ENCODE measurements around the gene ATP4B. TPM values are rescaled to one million over a fixed set of nuclear protein-coding genes. Genes with fewer than 3 reads are reported as not detected.

The ATP4B gene
- total and polyA plus RNA-seq, 2 donors (not counting 3 experiments of a cell fraction or from before 2014, with no cell fraction given), result 0.06 TPM; not detected in 1

DNA sequence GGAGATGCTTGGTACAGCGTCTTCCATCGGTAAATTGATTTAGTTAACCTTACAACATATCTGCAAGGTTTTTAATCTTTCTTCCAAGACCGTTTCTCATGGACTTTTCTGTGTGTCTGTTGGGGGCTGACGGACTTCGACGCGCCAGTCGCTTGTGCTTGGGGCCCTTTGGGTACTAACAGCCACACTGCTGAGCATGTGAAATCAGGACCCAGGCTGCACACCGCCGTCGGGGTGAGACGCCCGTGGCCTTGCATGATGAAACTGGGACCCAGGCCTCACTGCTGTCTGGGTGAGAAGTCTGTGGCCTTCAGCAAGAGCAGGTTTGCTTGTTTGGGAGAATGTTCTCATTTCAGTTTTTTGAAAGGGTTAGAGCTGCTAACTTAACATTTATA is 9.8 kb downstream of the ATP4B start:
- FAIRE-seq (no peak), DNase-seq (ENCODE audit: low read depth, low spot score) (no peak)
- Histone ChIP-seq H3K27me3 (ENCODE audit: control insufficient read depth in 2 of 2, insufficient read depth in 2 of 2, low read length in 2 of 2) (no peaks in the 10 kb centered on the region), H4K20me1 (replicated peaks; ENCODE audit: control insufficient read depth, extremely low read depth, insufficient read depth, low read length) (no peaks in the 10 kb centered on the region), H3K4me2 (ENCODE audit: insufficient read depth, low read length) (no peak overlapping the region), H3K4me3 (replicated peaks in 1 of 3; ENCODE audit: insufficient read depth in 1 of 3, low read depth in 1 of 3, low read length in 3 of 3) (no peak overlapping the region), H3K9me3 (replicated peaks; ENCODE audit: control insufficient read depth, insufficient read depth, low read length) (no peaks in the 10 kb centered on the region), H3K9me1 (replicated peaks; ENCODE audit: control insufficient read depth, extremely low read depth, insufficient read depth, low read length) (no peaks in the 10 kb centered on the region), H3K79me2 (ENCODE audit: control insufficient read depth, insufficient read depth, low read length) (no peaks in the 10 kb centered on the region), H3K36me3 (ENCODE audit: control insufficient read depth in 2 of 2, extremely low read depth in 1 of 2, insufficient read depth in 2 of 2, low read length in 2 of 2) (no peaks in the 10 kb centered on the region), H3K4me1 (ENCODE audit: control insufficient read depth, extremely low read depth, insufficient read depth, low read length) (peaks cover 4% of the 10 kb centered on the region), H3K9ac (replicated peaks; ENCODE audit: extremely low read depth, insufficient read depth, low read length) (no peak overlapping the region), H2AFZ (ENCODE audit: low read depth, low read length) (no peak overlapping the region), H3K27ac (ENCODE audit: insufficient read depth, low read depth, low read length) (no peak overlapping the region)
- dilution Hi-C loops (cut with MboI; ENCODE audit: extremely low pct_ligation_motif_present, low sequenced_read_pairs) (no loop called here), intact Hi-C loops (cut with micrococcal nuclease) (no loop called here)
- TF ChIP-seq POLR2AphosphoS5 (IDR thresholded peaks at IDR 0.05; ENCODE audit: insufficient read depth, low read depth, low read length), result no peak
- no peak for TF ChIP-seq FOS (IDR thresholded peaks at IDR 0.05; ENCODE audit: borderline replicate concordance, insufficient read depth, low read length)
- no peak for TF ChIP-seq MYC (IDR thresholded peaks at IDR 0.05; ENCODE audit: low read depth, low read length)
- ChIA-PET CTCF (interaction anchor here (0.9 to 1.2 kb wide), 2 partner anchors 9 to 21 kb away, joined by 3 read pairs; no protein-coding TSS in a partner anchor), POLR2A (no interaction called here)
- no TSS peak for BruUV-seq (replicated peaks)

DNA sequence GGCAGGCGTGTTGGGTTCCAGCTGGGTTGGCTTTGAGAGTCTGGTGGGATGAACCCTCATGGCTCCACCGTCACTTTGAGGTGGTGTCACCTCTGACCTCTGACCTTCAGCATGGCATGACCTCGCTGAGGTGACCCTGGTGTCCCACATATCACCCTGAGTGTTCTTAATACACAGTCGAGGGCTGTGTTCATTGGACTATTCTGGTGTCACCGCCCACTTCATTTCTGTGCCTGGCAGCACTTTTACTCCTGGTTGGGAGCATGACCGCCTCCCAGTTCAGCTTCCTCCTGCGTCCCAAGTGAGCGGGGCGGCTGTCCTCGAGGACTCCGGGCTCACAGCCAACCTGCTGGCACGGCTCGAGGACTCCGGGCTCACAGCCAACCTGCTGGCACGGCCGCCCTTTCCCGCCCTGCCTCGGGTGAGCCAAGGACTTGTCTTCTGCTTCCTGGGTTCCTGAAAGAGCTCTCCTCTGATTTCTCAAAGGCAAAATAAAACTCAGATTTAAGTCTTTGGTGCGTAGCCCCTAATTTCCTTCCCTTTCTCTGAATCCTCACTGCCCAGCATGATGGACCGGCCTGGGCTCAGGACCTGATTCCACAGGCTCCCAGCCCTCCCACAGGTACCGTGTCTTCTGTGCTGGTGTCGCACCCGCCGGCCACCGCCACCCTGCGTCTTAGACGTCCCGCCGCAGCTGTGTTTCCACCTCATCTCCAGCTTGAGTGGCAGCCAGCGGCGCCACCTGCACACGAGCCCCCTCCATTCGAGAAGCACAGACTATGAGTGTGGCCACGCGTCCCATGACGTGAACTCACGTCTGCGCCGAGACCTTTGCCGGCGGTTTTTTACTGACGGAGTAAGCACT is 10.4 kb downstream of the ATP4B start:
- TF ChIP-seq POLR2AphosphoS5 (IDR thresholded peaks at IDR 0.05; ENCODE audit: insufficient read depth, low read depth, low read length) (peak; percentile 23), FOS (IDR thresholded peaks at IDR 0.05; ENCODE audit: borderline replicate concordance, insufficient read depth, low read length) (no peak)
- dilution Hi-C loops (cut with MboI; ENCODE audit: extremely low pct_ligation_motif_present, low sequenced_read_pairs), result no loop called here
- ChIA-PET POLR2A (no interaction called here), CTCF (interaction anchor here (0.6 to 1.2 kb wide), 3 partner anchors 9 to 69 kb away, joined by 3 read pairs; no protein-coding TSS in a partner anchor)
- no peak overlapping the region for H3K27ac ChIP-seq (ENCODE audit: insufficient read depth, low read depth, low read length)
- H3K27me3 ChIP-seq (ENCODE audit: control insufficient read depth in 2 of 2, insufficient read depth in 2 of 2, low read length in 2 of 2), result no peaks in the 10 kb centered on the region
- H4K20me1 ChIP-seq (replicated peaks; ENCODE audit: control insufficient read depth, extremely low read depth, insufficient read depth, low read length), result no peaks in the 10 kb centered on the region
- H3K9ac ChIP-seq (replicated peaks; ENCODE audit: extremely low read depth, insufficient read depth, low read length), result no peak overlapping the region
- no peak overlapping the region for H2AFZ ChIP-seq (ENCODE audit: low read depth, low read length)
- FAIRE-seq (peak; percentile 68), DNase-seq (ENCODE audit: low read depth, low spot score) (peak; percentile 49)
- peaks cover 4% of the 10 kb centered on the region for H3K4me1 ChIP-seq (ENCODE audit: control insufficient read depth, extremely low read depth, insufficient read depth, low read length)
- H3K4me3 ChIP-seq (replicated peaks in 1 of 3; ENCODE audit: insufficient read depth in 1 of 3, low read depth in 1 of 3, low read length in 3 of 3), result no peak overlapping the region
- no peak overlapping the region for H3K4me2 ChIP-seq (ENCODE audit: insufficient read depth, low read length)
- no peaks in the 10 kb centered on the region for H3K36me3 ChIP-seq (ENCODE audit: control insufficient read depth in 2 of 2, extremely low read depth in 1 of 2, insufficient read depth in 2 of 2, low read length in 2 of 2)
- H3K79me2 ChIP-seq (ENCODE audit: control insufficient read depth, insufficient read depth, low read length), result no peaks in the 10 kb centered on the region
- intact Hi-C loops (cut with micrococcal nuclease), result no loop called here
- BruUV-seq (replicated peaks), result no TSS peak
- H3K9me1 ChIP-seq (replicated peaks; ENCODE audit: control insufficient read depth, extremely low read depth, insufficient read depth, low read length), result no peaks in the 10 kb centered on the region
- H3K9me3 ChIP-seq (replicated peaks; ENCODE audit: control insufficient read depth, insufficient read depth, low read length), result no peaks in the 10 kb centered on the region

Data from endothelial cell of umbilical vein (primary cell).